Stimulated activated CD4-positive, alpha-beta T cell treated with anti-CD3 and anti-CD28 coated beads, Interleukin-15, amount 100 ng/mL, for 48 hours (primary cell): Measurements from ENCODE around the gene LGR6.
"Not testable (repeated sequence)": the region's sequence is repeated elsewhere in the genome, so short reads cannot be mapped to it uniquely, and the experiment has no call there.

Source experiments
- DNase-seq, 2 donors: peaks; one replicate each; pipeline ENCODE4 v3.0.0-alpha.2; 2020; ENCODE audit warnings: low read depth in 2 of 2

Gene LGR6

GRCh38 chr1:202221911-202222909 is 28.6 kb downstream of the LGR6 start:
- no peak for DNase-seq

DNA sequence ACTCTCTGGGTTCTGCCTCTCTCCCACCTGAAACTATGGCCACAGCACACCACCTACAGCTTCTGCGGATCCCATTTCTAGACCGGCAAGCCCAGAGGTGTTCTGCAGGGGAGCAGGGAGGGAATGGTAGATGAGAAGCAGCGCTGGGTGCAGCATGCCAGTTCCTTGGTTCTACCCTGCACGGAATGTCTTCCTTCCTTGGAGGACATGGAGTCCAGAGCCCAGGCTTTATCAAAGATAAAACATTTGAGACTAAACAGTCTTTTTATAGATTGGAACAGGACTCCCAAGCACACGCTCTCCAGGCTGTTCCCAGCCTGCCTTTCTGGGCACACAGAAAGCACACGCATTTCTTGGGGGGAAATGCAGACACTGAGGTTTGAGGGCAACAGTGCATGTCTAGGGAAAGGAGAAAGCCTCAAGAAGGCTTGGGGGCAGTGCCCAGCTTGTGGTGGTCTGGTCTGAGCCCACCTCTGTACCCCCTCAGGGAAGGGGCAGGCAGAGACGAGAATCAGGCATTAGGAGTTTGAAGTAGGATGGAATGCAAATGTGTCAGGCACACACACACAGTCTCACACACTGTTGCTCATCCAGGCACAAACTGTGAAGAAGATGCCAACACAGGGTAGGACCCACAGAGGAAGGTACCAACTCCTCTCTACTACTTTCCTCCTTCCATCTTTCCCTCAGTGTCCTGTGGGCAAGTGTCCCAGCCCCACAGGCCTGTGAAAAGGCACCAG is 29.7 kb downstream of the LGR6 start:
- DNase-seq, result no peak

DNA sequence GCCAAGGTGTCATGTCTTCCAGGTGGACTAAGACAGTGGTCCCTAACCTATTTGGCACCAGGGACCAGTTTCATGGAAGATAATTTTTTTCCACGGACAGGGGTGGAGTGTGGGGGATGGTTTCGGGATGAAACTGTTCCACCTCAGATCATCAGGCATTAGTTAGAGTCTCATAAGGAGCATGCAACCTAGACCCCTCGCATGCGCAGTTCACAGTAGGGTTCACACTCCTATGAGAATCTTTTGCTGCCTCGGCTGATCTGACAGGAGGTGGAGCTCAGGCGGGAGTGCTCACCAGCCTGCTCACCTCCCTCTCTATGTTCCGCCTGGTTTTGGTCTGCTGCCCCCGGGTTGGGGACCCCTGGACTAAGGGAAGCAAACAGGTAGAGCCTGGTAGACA is 30.9 kb downstream of the LGR6 start:
- DNase-seq, result no peak

GRCh38 chr1:202225131-202225530 is 31.5 kb downstream of the LGR6 start:
- no peak for DNase-seq

- no peak for DNase-seq
Observed at GRCh38 chr1:202227053-202227672, 33.6 kb downstream of the LGR6 start.

DNA sequence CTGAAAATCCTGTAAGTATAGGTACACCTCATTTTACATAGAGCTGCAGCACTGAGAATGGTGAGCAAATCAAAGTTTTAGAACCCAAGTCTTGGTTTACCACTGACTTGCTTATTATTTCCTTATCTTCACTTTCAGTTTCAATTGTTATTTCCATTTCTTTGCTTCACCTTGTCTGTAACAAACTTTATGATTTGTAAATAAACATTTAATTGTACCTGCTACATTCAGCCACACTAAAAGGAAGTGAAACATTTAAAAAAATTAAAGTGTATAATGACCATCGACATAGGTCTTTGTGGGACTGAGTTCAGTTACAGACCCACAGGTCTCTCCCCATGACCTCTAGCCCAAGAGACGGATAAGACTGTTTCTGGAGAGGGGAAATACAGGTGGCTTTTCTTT is 34.4 kb downstream of the LGR6 start:
- DNase-seq, result no peak

- no peak for DNase-seq
Observed at GRCh38 chr1:202228484-202229122, 35.0 kb downstream of the LGR6 start.

DNA sequence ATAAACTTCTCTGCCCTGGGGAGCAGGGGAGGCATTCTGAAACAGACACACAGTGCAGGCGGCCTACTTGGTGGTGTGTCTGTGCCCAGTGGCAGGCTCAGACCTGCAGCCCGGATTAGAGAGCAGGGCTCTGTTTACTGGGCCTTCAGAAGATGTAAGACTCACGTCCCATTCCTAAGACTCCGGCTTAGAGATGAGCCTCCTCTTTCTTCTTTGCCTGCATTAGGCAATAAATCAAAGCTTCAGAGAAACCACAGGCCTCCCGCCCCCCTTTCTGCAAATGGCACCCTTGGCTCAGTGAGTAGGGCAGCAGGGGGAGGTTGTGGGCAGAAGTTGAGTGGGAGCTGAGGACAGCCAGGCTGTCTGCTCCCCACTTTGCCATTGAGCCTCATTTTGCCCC is 35.8 kb downstream of the LGR6 start:
- no peak for DNase-seq

DNA sequence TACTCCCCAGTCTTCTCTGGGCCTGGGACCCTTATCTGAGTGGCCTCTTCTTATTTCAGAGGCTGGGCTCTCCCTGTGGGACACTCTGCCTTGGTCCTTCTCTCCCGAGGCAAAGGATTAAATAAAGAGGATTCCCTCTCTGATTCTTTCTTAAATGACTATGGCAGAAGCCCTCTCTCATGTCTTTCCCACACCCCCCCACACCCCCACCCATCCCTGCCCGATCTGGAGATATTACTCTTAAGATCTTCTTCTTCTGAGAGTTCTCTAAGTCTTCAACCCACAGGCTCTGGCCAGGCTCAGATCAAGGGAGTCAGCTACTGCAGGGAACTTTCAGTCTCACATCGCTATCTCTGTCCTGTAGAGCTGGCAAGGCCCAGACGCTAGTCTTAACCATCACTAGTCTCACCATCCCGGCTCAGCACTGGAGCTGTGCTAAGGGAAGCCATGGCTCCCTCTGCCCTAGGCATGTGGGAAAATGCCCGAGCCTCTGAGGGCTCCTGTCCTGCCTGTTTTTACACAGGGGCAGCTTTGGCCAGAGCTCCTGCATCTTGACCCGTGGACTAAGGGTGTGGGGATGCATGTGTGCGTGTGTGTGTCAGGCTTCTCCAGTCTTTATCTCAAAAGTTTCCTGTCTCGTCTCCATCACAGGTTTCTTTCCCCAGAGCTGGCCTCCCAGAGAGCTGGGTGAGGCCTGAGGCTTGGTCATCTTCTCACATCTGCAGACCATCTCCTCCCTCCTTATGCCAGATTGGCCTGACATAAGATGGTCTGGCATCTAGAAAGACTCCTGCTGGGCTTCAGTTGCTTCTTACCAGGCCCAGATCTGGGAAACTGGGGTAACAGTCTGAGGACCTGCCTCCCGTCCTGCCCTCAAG is 36.7 kb downstream of the LGR6 start:
- DNase-seq, result no peak

DNA sequence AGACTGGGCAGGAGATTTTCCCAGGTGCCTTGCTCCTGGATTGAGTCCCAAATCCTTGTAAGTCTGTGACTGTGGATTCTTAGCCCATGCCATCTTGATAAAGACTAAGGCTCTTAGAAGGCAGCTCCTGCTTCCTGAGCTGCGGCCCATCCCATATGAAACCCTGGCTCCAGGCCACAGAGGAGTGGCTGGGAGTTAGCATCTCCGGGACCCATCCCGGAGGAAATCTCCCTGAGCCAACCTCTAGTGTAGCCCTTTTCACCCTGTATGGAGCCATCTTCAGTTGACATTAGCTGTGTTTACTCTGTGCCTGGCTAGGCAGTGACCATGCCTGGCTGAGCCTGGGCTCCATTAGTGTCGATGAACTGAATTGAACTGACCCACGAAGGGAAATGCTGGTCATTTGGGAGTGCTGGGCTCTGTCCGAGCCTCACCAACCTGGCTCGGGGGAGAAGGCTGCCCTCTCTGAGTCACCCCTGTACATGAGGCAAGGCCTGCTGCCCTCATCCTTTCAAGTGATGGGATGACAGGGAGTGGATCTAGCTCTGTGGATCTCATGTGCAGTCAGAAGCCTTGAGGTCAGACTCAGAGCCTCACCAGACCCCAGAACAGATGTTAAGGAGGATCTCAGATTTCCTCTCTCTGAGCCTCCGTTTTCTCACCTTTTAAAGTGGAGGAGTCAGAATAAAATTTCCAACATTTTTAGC is 37.5 kb downstream of the LGR6 start:
- no peak for DNase-seq

DNA sequence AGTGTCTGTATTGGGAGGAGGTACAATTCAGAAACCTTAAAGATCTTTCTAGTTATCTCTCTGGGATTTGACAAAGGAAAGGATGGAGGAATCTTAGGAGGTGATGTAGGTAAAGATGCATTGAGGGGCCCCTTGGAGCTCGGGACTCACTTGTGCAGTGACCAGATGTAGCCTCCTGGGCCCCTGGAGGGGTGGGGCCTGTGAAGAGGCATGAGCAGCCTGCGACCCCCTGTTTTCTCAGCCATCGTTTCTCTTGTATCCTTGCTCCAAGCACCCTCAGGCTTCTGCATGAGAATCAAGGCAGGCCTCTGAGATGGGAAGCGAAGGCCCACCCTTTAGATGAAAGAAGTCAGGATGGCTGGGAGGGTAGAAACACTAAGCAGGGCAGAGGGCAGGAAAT is 39.6 kb downstream of the LGR6 start:
- DNase-seq, result no peak

- no peak for DNase-seq
Observed at GRCh38 chr1:202233804-202234203, 40.2 kb downstream of the LGR6 start.

- no peak for DNase-seq
Observed at GRCh38 chr1:202234331-202235002, 40.9 kb downstream of the LGR6 start.

DNA sequence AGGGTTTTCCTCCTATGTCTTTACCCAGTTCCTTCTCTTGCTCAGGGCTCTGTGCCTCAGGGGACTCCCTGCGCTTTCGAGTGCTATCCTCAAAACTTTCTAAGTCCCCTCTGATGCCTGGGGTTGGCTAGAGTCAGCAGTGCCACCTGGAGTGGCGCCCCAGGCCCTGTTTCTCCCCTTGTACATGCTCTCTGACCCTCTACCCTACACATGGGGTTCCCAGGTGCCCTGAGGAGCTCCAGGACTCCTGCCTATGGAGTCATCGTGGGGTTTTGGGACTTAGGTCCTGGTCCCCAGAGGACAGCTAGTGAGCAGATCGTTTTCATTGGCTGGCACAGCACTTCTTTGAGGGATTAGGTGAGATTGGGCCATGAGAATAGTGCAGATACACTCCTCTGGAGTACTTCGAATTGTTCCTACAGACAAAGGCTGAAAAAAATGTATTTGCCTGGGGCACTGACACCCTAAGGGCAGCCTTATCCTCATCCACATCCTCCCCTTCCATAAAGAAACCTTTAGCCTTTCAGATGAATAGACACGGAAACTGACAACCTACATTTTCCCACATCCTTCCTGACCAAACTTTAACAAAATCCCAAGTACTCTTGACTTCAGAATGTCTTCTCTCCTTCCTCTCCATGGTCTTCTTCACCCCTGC is 41.5 kb downstream of the LGR6 start:
- DNase-seq, result no peak

GRCh38 chr1:202235856-202236837 is 42.5 kb downstream of the LGR6 start:
- peak; percentile 53 to 67 for DNase-seq

DNA sequence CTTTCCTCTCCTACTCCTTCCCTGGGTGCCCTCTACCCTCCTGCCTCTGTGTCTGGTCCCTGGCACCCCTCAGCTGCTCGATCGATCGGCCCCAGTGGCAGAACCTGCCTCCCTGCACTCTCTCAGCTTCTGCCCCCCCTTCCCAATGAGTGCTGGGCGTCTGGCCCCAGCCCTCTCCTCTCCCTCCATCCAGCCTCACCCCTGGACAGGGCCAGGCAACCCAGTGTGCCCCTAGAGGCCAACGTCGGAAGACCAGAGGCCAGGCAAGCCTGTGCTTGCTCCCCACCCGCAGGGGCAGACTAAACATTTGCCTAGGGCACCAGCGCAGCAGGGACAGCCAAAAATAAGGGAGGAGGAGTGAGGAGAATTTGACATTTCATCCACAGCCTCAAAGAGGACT is 43.5 kb downstream of the LGR6 start:
- DNase-seq, result peak in 1 of 2 donors; percentile 25

DNA sequence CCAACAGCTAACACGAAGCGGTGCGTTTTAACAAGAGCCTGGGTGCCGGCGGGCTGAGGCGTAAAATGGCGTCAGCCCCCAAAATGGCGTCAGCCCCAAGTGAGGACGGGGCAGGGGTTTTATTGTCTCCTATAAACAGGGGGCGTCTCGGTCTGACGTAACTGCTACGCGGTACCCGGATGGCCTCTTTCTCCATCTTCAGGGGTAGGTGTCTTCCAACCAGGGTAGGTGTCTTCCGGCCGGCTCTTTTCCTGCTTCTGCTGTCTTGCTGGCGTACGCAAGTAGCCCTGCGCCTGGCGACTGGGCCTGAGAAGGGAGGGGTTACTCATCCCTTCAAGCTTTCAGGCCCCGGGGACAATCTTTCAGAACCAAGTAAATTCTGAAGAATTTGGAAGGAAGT is 45.3 kb downstream of the LGR6 start:
- no peak for DNase-seq

DNA sequence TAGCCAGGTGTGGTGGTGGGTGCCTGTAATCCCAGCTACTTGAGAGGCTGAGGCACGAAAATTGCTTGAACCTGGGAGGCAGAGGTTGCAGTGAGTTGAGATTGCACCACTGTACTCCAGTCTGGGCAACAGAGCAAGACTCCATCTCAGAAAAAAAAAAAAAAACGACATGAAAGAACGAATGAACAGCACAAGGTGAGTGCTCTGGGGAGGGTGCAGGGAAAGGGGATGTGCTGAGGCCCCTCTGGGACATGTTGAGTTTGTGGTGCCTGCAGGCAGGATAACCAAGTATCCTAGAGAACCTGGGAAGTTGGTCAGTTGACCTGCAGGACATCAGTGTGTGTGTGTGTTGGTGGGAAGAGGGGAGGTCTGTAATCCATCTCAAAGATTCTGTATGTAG is 46.6 kb downstream of the LGR6 start:
- not testable (repeated sequence) for DNase-seq
